HepG2 (cell line): ENCODE results near the gene ECHS1. TPM values are rescaled to one million over a fixed set of nuclear protein-coding genes. Genes with fewer than 3 reads are reported as not detected.

Experiments
- FOXC1 ChIP-seq: sonication (generic); formaldehyde crosslinking; IDR thresholded peaks from 2 replicates; pipeline ENCODE4 v1.8.0; 2022; ENCODE audit warnings: mild to moderate bottlenecking, missing genetic modification reagents, borderline replicate concordance
- HOXA5 ChIP-seq: sonication (generic); formaldehyde crosslinking; IDR thresholded peaks from 2 replicates; pipeline ENCODE4 v1.4.0; 2020; ENCODE audit warnings: missing genetic modification reagents
- MAZ ChIP-seq, 2 experiments: sonication (generic) in 1 of 2; formaldehyde crosslinking in 1 of 2; IDR thresholded peaks; 2 replicates each; pipeline versions ENCODE4 v1.5.0 to v1.6.1; 2012 to 2020; ENCODE audit warnings: low read depth in 2 of 2, mild to moderate bottlenecking in 2 of 2, borderline replicate concordance in 1 of 2, improper control_type of control experiment in 1 of 2, low read length in 1 of 2, missing genetic modification reagents in 1 of 2, moderate library complexity in 1 of 2
- PATZ1 ChIP-seq: sonication (generic); formaldehyde crosslinking; IDR thresholded peaks from 2 replicates; pipeline ENCODE4 v1.4.0; 2020; ENCODE audit warnings: missing genetic modification reagents
- SNAPC2 ChIP-seq: sonication (generic); formaldehyde crosslinking; IDR thresholded peaks from 2 replicates; pipeline ENCODE4 v1.8.1; 2022; ENCODE audit warnings: mild to moderate bottlenecking, missing genetic modification reagents
- ZNF121 ChIP-seq: sonication (generic); formaldehyde crosslinking; IDR thresholded peaks from 2 replicates; pipeline ENCODE4 v1.5.0; 2020; ENCODE audit warnings: mild to moderate bottlenecking, missing genetic modification reagents
- ZNF547 ChIP-seq: sonication (generic); formaldehyde crosslinking; IDR thresholded peaks from 2 replicates; pipeline ENCODE4 v1.5.1; 2020; ENCODE audit warnings: mild to moderate bottlenecking, missing genetic modification reagents
- ZNF703 ChIP-seq: sonication (generic); formaldehyde crosslinking; IDR thresholded peaks from 2 replicates; pipeline ENCODE4 v1.5.1; 2020; ENCODE audit warnings: missing genetic modification reagents, mild to moderate bottlenecking, moderate library complexity, borderline replicate concordance
- ZNF737 ChIP-seq: sonication (generic); formaldehyde crosslinking; IDR thresholded peaks from 2 replicates; pipeline ENCODE4 v1.5.0; 2020; ENCODE audit warnings: missing genetic modification reagents, mild to moderate bottlenecking, borderline replicate concordance
- ZNF75D ChIP-seq: sonication (generic); formaldehyde crosslinking; IDR thresholded peaks from 2 replicates; pipeline ENCODE4 v1.8.1; 2023; ENCODE audit warnings: missing genetic modification reagents, mild to moderate bottlenecking, borderline replicate concordance
- ZNF780A ChIP-seq: sonication (generic); formaldehyde crosslinking; IDR thresholded peaks from 2 replicates; pipeline ENCODE4 v1.8.0; 2022; ENCODE audit warnings: mild to moderate bottlenecking, missing genetic modification reagents, moderate library complexity
- polyA plus RNA-seq, 8 experiments: library from polyadenylated mRNA; depleted of rRNA in 3 of 8; stranded (reverse) in 7 of 8; unstranded in 1 of 8; fragments of >200 nt; fragmentation: Illumina TruSeq in 4 of 8; extraction: Trizol in 4 of 8; gene quantifications; 2 replicates each; pipeline versions ENCODE4 v1.2.1 to v1.2.3, GENCODE V29; 2011 to 2016; ENCODE audit warnings: low read depth in 4 of 8, missing spikeins in 1 of 8, mixed read lengths in 1 of 8; ENCODE audit not compliant: insufficient read depth in 1 of 8
- total RNA-seq, 5 experiments: library from RNA; depleted of rRNA; stranded (reverse); fragments of >200 nt; fragmentation: Illumina TruSeq; extraction: Trizol; gene quantifications; 2 replicates each; pipeline ENCODE4 v1.2.3, GENCODE V29; 2016; ENCODE audit warnings: low read depth in 1 of 5
- TF ChIP-seq, protein P1 (sequence below): sonication (generic); formaldehyde crosslinking; IDR thresholded peaks from 2 replicates; pipeline ENCODE4 v1.4.0; 2020; ENCODE audit warnings: low read depth, missing genetic modification reagents
- TF ChIP-seq, protein P2 (sequence below): sonication (generic); formaldehyde crosslinking; IDR thresholded peaks from 2 replicates; pipeline ENCODE4 v1.5.0; 2020; ENCODE audit warnings: missing genetic modification reagents
- TF ChIP-seq, protein P3 (sequence below): sonication (generic); formaldehyde crosslinking; IDR thresholded peaks from 2 replicates; pipeline ENCODE4 v1.4.0; 2020; ENCODE audit warnings: missing genetic modification reagents, borderline replicate concordance
- TF ChIP-seq, protein P4 (sequence below): sonication (generic); formaldehyde crosslinking; IDR thresholded peaks from 2 replicates; pipeline ENCODE4 v1.4.0; 2020; ENCODE audit warnings: missing genetic modification reagents, low read depth, mild to moderate bottlenecking, borderline replicate concordance
- TF ChIP-seq, protein P5 (sequence below), 2 experiments: sonication (generic) in 1 of 2; formaldehyde crosslinking in 1 of 2; IDR thresholded peaks; 2 replicates each; pipeline versions ENCODE4 v1.4.0 to v1.6.1; 2018 to 2020; ENCODE audit warnings: missing genetic modification reagents in 2 of 2, borderline replicate concordance in 1 of 2, low read depth in 1 of 2, mild to moderate bottlenecking in 1 of 2, missing biosample characterization in 1 of 2

The ECHS1 gene
- total and polyA plus RNA-seq, 2 of the 13 experiments (the other 11 are each of a cell fraction or from before 2014, with no cell fraction given), result 32.7 to 195 TPM

DNA sequence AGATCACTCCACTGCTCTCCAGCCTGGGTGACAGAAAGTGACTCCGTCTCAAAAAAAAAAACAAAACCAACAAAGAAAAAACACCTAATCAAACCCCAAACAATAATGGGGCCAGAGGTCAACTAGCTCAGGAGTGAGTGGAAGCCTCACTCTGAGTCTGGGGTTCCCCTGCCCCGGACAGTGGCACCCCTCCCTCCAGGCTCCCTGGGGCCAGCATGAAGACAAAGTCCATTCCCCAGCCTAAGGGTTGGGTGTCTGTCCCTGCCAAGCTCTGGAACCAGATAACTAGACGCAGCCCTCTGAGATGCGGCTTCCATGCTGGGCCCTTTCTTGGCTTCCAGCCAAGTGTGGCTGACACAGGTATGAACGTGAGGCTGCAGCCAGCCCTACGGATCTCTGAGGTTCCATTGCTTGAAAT lies 13.6 kb downstream of the ECHS1 start (continued):
- TF ChIP-seq, protein P1, sequence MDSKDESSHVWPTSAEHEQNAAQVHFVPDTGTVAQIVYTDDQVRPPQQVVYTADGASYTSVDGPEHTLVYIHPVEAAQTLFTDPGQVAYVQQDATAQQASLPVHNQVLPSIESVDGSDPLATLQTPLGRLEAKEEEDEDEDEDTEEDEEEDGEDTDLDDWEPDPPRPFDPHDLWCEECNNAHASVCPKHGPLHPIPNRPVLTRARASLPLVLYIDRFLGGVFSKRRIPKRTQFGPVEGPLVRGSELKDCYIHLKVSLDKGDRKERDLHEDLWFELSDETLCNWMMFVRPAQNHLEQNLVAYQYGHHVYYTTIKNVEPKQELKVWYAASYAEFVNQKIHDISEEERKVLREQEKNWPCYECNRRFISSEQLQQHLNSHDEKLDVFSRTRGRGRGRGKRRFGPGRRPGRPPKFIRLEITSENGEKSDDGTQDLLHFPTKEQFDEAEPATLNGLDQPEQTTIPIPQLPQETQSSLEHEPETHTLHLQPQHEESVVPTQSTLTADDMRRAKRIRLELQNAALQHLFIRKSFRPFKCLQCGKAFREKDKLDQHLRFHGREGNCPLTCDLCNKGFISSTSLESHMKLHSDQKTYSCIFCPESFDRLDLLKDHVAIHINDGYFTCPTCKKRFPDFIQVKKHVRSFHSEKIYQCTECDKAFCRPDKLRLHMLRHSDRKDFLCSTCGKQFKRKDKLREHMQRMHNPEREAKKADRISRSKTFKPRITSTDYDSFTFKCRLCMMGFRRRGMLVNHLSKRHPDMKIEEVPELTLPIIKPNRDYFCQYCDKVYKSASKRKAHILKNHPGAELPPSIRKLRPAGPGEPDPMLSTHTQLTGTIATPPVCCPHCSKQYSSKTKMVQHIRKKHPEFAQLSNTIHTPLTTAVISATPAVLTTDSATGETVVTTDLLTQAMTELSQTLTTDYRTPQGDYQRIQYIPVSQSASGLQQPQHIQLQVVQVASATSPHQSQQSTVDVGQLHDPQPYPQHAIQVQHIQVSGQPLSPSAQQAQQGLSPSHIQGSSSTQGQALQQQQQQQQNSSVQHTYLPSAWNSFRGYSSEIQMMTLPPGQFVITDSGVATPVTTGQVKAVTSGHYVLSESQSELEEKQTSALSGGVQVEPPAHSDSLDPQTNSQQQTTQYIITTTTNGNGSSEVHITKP, result no peak
- TF ChIP-seq, protein P2, sequence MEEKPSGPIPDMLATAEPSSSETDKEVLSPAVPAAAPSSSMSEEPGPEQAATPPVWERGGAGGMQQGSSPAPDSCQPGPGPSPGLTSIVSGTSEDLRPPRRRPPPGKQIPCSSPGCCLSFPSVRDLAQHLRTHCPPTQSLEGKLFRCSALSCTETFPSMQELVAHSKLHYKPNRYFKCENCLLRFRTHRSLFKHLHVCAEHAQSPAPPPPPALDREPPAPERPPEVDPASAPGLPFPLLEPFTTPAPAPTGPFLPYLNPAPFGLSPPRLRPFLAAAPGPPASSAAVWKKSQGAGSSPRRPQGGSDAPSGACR, result peak; percentile 65; the same call in 1 of the 2 replicates
- TF ChIP-seq ZNF121 (CRISPR knock-in tag), result no peak; the same call in 1 of the 2 replicates
- no peak for TF ChIP-seq ZNF780A (CRISPR knock-in tag)
- no peak for TF ChIP-seq ZNF703 (CRISPR knock-in tag)
- no peak for TF ChIP-seq ZNF737
- TF ChIP-seq, protein P3, sequence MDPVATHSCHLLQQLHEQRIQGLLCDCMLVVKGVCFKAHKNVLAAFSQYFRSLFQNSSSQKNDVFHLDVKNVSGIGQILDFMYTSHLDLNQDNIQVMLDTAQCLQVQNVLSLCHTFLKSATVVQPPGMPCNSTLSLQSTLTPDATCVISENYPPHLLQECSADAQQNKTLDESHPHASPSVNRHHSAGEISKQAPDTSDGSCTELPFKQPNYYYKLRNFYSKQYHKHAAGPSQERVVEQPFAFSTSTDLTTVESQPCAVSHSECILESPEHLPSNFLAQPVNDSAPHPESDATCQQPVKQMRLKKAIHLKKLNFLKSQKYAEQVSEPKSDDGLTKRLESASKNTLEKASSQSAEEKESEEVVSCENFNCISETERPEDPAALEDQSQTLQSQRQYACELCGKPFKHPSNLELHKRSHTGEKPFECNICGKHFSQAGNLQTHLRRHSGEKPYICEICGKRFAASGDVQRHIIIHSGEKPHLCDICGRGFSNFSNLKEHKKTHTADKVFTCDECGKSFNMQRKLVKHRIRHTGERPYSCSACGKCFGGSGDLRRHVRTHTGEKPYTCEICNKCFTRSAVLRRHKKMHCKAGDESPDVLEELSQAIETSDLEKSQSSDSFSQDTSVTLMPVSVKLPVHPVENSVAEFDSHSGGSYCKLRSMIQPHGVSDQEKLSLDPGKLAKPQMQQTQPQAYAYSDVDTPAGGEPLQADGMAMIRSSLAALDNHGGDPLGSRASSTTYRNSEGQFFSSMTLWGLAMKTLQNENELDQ (CRISPR knock-in tag), result no peak
- TF ChIP-seq SNAPC2 (CRISPR knock-in tag), result no peak
- no peak for TF ChIP-seq MAZ (IDR thresholded peaks at IDR 0.05; ENCODE audit: borderline replicate concordance, low read depth, low read length)
- TF ChIP-seq MAZ (CRISPR knock-in tag; IDR thresholded peaks at IDR 0.05; ENCODE audit: low read depth), result no peak
- TF ChIP-seq, protein P4, sequence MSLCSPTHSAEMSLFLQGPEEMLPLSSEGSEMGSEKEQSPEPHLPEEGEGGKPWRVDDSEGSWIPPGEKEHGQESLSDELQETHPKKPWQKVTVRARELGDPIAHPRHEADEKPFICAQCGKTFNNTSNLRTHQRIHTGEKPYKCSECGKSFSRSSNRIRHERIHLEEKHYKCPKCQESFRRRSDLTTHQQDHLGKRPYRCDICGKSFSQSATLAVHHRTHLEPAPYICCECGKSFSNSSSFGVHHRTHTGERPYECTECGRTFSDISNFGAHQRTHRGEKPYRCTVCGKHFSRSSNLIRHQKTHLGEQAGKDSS, result peak; percentile 45; the same call in 1 of the 2 replicates
- TF ChIP-seq ZNF547, result no peak
- TF ChIP-seq ZNF75D (CRISPR knock-in tag), result no peak
- TF ChIP-seq, protein P5, sequence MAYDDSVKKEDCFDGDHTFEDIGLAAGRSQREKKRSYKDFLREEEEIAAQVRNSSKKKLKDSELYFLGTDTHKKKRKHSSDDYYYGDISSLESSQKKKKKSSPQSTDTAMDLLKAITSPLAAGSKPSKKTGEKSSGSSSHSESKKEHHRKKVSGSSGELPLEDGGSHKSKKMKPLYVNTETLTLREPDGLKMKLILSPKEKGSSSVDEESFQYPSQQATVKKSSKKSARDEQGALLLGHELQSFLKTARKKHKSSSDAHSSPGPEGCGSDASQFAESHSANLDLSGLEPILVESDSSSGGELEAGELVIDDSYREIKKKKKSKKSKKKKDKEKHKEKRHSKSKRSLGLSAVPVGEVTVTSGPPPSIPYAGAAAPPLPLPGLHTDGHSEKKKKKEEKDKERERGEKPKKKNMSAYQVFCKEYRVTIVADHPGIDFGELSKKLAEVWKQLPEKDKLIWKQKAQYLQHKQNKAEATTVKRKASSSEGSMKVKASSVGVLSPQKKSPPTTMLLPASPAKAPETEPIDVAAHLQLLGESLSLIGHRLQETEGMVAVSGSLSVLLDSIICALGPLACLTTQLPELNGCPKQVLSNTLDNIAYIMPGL (CRISPR knock-in tag; IDR thresholded peaks at IDR 0.05; ENCODE audit: borderline replicate concordance in 1 of 2, low read depth in 1 of 2), result no peak
- no peak for TF ChIP-seq HOXA5
- TF ChIP-seq PATZ1 (CRISPR knock-in tag), result peak; percentile 81
- peak; percentile 66; the same call in 1 of the 2 replicates for TF ChIP-seq FOXC1 (CRISPR knock-in tag)
